HTR-8/SVneo (cell line): ENCODE results near the gene SLIT2.

ENCODE experiments used
- DNase-seq: peaks from one replicate; pipeline ENCODE4 v3.0.0; 2011; ENCODE audit warnings: low spot score, mixed read lengths; ENCODE audit not compliant: insufficient read length
- FAIRE-seq: peaks from 2 replicates; lab custom pipeline; 2011; peaks lifted over from hg19 to GRCh38; lab: Jason Lieb, UNC

The SLIT2 gene

GRCh38 chr4:20297783-20298182 is 46.1 kb downstream of the SLIT2 start:
- FAIRE-seq (no peak), DNase-seq (no peak)

DNA sequence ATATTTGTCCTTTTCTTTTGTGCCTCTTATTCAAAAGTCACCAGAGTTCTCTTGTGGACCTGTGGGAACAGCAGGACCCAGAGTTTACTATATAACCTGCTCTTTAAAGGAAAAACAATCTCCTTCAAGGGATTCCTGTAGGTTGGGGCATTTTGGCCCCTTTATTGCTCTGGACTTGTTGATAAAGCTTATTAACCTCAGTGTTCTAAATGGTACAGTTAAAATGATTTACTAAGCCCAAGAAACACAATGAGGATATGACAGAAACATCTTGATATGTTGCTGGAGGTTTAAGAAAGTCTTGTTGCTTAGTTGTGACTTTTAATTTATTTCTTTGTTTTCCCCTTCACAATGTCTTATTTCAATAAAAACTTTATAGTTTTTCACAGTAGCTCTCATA is 46.8 kb downstream of the SLIT2 start:
- FAIRE-seq (no peak), DNase-seq (no peak)

- DNase-seq (no peak), FAIRE-seq (no peak)
These were observed 47.3 kb downstream of the SLIT2 start for GRCh38 chr4:20298986-20299385.

- no peak for FAIRE-seq
- DNase-seq: no peak
These were observed 47.8 kb downstream of the SLIT2 start for GRCh38 chr4:20299515-20299914.

- no peak for FAIRE-seq
These were observed 49.5 kb downstream of the SLIT2 start for GRCh38 chr4:20301161-20301560.

More at GRCh38 chr4:20301161-20301560, 49.5 kb downstream of the SLIT2 start:
- no peak for DNase-seq
